ENCODE results near the gene HIGD1B.
"Not testable (repeated sequence)": the region's sequence is repeated elsewhere in the genome, so short reads cannot be mapped to it uniquely, and the experiment has no call there.

HIGD1B gene

GRCh38 chr17:44847586-44847985, at the start of gene HIGD1B:
HIGD1B (plus strand) TSS chr17:44847883; CDS start chr17:44848153, 270 bp downstream.
- DNase-seq (ENCODE audit: low read depth), result no peak

- no peak for DNase-seq (ENCODE audit: low read depth)
Measured at GRCh38 chr17:44798356-44798755, 49.3 kb upstream of the HIGD1B start.

GRCh38 chr17:44801880-44802279, 45.8 kb upstream of the HIGD1B start:
- no peak for DNase-seq (ENCODE audit: low read depth)

- no peak for DNase-seq (ENCODE audit: low read depth)
Measured at GRCh38 chr17:44804302-44805089, 43.2 kb upstream of the HIGD1B start.

- no peak for DNase-seq (ENCODE audit: low read depth)
Measured at GRCh38 chr17:44807093-44807816, 40.4 kb upstream of the HIGD1B start.

- no peak for DNase-seq (ENCODE audit: low read depth)
Measured at GRCh38 chr17:44807817-44808155, 39.9 kb upstream of the HIGD1B start.

- no peak for DNase-seq (ENCODE audit: low read depth)
Measured at GRCh38 chr17:44808156-44808555, 39.5 kb upstream of the HIGD1B start.

GRCh38 chr17:44808656-44809388, 38.9 kb upstream of the HIGD1B start:
- not testable (repeated sequence) for DNase-seq (ENCODE audit: low read depth)

GRCh38 chr17:44812263-44812662, 35.4 kb upstream of the HIGD1B start:
- no peak for DNase-seq (ENCODE audit: low read depth)

GRCh38 chr17:44818508-44818907, 29.2 kb upstream of the HIGD1B start:
- not testable (repeated sequence) for DNase-seq (ENCODE audit: low read depth)

GRCh38 chr17:44820631-44821212, 27.0 kb upstream of the HIGD1B start:
- DNase-seq (ENCODE audit: low read depth), result no peak

- not testable (repeated sequence) for DNase-seq (ENCODE audit: low read depth)
Measured at GRCh38 chr17:44825236-44825635, 22.4 kb upstream of the HIGD1B start.

GRCh38 chr17:44826123-44826790, 21.4 kb upstream of the HIGD1B start:
- no peak for DNase-seq (ENCODE audit: low read depth)

GRCh38 chr17:44827863-44828262, 19.8 kb upstream of the HIGD1B start:
- DNase-seq (ENCODE audit: low read depth), result no peak

GRCh38 chr17:44828919-44829522, 18.7 kb upstream of the HIGD1B start:
- no peak for DNase-seq (ENCODE audit: low read depth)

GRCh38 chr17:44829523-44830358, 17.9 kb upstream of the HIGD1B start, which contains the start of gene GJC1:
GJC1 (minus strand) TSS chr17:44830287; CDS start chr17:44805817, 24,470 bp downstream.
- no peak for DNase-seq (ENCODE audit: low read depth)

- DNase-seq (ENCODE audit: low read depth), result peak; percentile 17
Measured at GRCh38 chr17:44830359-44831288, 17.1 kb upstream of the HIGD1B start.

- no peak for DNase-seq (ENCODE audit: low read depth)
Measured at GRCh38 chr17:44831371-44831770, 16.3 kb upstream of the HIGD1B start.

- DNase-seq (ENCODE audit: low read depth), result no peak
Measured at GRCh38 chr17:44832805-44833204, 14.9 kb upstream of the HIGD1B start.

Measured in stimulated activated CD8-positive, alpha-beta memory T cell treated with anti-CD3 and anti-CD28 coated beads, Interleukin-12 subunit alpha, Interleukin-12 subunit beta, amount 100 ng/mL, for 4 hours (primary cell).